WERI-Rb-1 (cell line): ENCODE measurements around the gene MYO1C.

Experiments used
- DNase-seq: peaks from one replicate; pipeline ENCODE4 v3.0.0-alpha.2; 2020
- H3K27ac ChIP-seq: fragments of 250-450 bp; sonication (Bioruptor Pico); 2 replicates; pipeline ENCODE4 v1.5.1; 2020; ENCODE audit warnings: mild to moderate bottlenecking, moderate library complexity
- H3K27me3 ChIP-seq: fragments of 250-450 bp; sonication (Bioruptor Pico); 2 replicates; pipeline ENCODE4 v1.5.1; 2021; ENCODE audit warnings: mild to moderate bottlenecking, low read depth, moderate library complexity; ENCODE audit not compliant: insufficient read depth, severe bottlenecking
- H3K36me3 ChIP-seq: fragments of 250-450 bp; sonication (Bioruptor Pico); 2 replicates; pipeline ENCODE4 v1.5.1; 2020; ENCODE audit warnings: mild to moderate bottlenecking, moderate library complexity
- H3K4me3 ChIP-seq: 2 replicates; pipeline ENCODE4 v1.5.1; 2011; ENCODE audit warnings: low read depth, mild to moderate bottlenecking, control low read depth, low read length
- H3K9me3 ChIP-seq: fragments of 250-450 bp; sonication (Bioruptor Pico); 2 replicates; pipeline ENCODE4 v1.5.1; 2021; ENCODE audit warnings: mild to moderate bottlenecking, moderate library complexity; ENCODE audit not compliant: severe bottlenecking
- TF ChIP-seq, protein P1 (sequence below): IDR thresholded peaks from 2 replicates; pipeline ENCODE4 v1.5.1; 2011; ENCODE audit warnings: low read depth, mild to moderate bottlenecking, control low read depth, inconsistent platforms, low read length

MYO1C gene

DNA sequence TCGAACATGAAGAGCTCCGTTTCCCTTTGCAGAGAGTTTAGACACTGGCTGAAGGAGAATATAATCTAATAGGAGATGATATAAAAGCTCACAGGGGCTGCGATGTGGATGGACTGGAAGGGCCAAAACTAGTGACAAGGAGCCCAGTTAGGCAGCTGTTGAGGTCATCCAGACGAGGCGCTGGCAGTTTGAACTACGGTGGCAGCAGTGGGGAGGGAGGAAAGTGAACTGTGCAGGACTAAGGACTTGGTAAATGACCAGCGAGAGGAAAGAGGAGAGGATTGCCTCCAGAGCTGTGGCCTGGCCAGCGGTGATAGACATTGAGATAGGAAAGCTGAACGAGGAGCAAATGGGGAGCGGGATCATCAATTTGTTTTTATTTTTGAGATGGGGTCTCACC lies 77.9 kb downstream of the MYO1C start:
- Histone ChIP-seq H3K27ac (no peak overlapping the region), H3K27me3 (no peaks in the 10 kb centered on the region), H3K4me3 (no peak overlapping the region), H3K36me3 (peaks cover 5% of the 10 kb centered on the region; the same call in 1 of the 2 replicates), H3K9me3 (no peaks in the 10 kb centered on the region)
- TF ChIP-seq, protein P1, sequence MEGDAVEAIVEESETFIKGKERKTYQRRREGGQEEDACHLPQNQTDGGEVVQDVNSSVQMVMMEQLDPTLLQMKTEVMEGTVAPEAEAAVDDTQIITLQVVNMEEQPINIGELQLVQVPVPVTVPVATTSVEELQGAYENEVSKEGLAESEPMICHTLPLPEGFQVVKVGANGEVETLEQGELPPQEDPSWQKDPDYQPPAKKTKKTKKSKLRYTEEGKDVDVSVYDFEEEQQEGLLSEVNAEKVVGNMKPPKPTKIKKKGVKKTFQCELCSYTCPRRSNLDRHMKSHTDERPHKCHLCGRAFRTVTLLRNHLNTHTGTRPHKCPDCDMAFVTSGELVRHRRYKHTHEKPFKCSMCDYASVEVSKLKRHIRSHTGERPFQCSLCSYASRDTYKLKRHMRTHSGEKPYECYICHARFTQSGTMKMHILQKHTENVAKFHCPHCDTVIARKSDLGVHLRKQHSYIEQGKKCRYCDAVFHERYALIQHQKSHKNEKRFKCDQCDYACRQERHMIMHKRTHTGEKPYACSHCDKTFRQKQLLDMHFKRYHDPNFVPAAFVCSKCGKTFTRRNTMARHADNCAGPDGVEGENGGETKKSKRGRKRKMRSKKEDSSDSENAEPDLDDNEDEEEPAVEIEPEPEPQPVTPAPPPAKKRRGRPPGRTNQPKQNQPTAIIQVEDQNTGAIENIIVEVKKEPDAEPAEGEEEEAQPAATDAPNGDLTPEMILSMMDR: no peak
- DNase-seq: no peak
